K562 (cell line): Measurements from ENCODE around the gene LRFN2. TPM values are rescaled to one million over a fixed set of nuclear protein-coding genes. Genes with fewer than 3 reads are reported as not detected.

Experiments
- ATAC-seq: fragments of 200-7000 bp; cut with Tn5 transposase; 3 replicates; pipeline ENCODE4 v1.9.1; 2020; ENCODE audit warnings: moderate library complexity
- BruUV-seq: library from RNA; stranded (reverse); fragments of 400-500 nt; replicated peaks from 2 replicates; lab custom pipeline; 2021; lab: Mats Ljungman, UMichigan
- CTCF ChIA-PET: fragments of 300-600 bp; formaldehyde crosslinking; extraction: SDS; loops from one replicate; lab custom pipeline; 2021; ENCODE audit warnings: low intra/inter-chr PET ratio; lab: Yijun Ruan, JAX
- POLR2A ChIA-PET: fragments of 300-600, 350-650 bp; sonication (Branson Sonifier 250); formaldehyde crosslinking; extraction: SDS; loops from one replicate; lab custom pipeline; 2021; ENCODE audit warnings: antibody characterized with exemption, inconsistent platforms; lab: Yijun Ruan, JAX
- DNase-seq, 4 experiments: peaks; one replicate each; pipeline versions ENCODE4 v3.0.0 to v3.0.0-alpha.2; 2011 to 2018; ENCODE audit warnings: low spot score in 3 of 4, mixed read lengths in 3 of 4; ENCODE audit errors: extremely low read depth in 1 of 4
- FAIRE-seq: peaks from 2 replicates; lab custom pipeline; 2011; peaks lifted over from hg19 to GRCh38; lab: Jason Lieb, UNC
- H2AFZ ChIP-seq: 2 replicates; pipeline ENCODE4 v1.6.0; 2011; ENCODE audit warnings: low read depth, low read length, control low read depth, inconsistent platforms
- H3K27ac ChIP-seq: fragments of 200-600 bp; 3 replicates; pipeline ENCODE4 v1.8.0; 2011; ENCODE audit warnings: low read depth, mild to moderate bottlenecking, control low read depth, inconsistent platforms, low read length, moderate library complexity, mixed read lengths; ENCODE audit errors: extremely low read depth
- H3K27me3 ChIP-seq, 2 experiments: fragments of 300-600 bp in 1 of 2; 2 replicates in 1 of 2; 3 replicates in 1 of 2; pipeline versions ENCODE4 v1.6.0 to v1.8.0; 2011; ENCODE audit warnings: inconsistent platforms in 2 of 2, low read length in 2 of 2, mild to moderate bottlenecking in 1 of 2, mixed read lengths in 1 of 2, moderate library complexity in 1 of 2; ENCODE audit not compliant: control insufficient read depth in 2 of 2, insufficient read depth in 2 of 2
- H3K36me3 ChIP-seq: fragments of 300-600 bp; 3 replicates; pipeline ENCODE4 v1.8.0; 2011; ENCODE audit warnings: mild to moderate bottlenecking, low read length, inconsistent platforms; ENCODE audit not compliant: control insufficient read depth, insufficient read depth
- H3K4me1 ChIP-seq, 2 experiments: fragments of 200-600 bp in 1 of 2; replicated peaks in 1 of 2; 2 replicates in 1 of 2; 3 replicates in 1 of 2; pipeline versions ENCODE4 v1.5.1 to v1.8.0; 2011; ENCODE audit warnings: inconsistent platforms in 2 of 2, low read length in 2 of 2, mild to moderate bottlenecking in 1 of 2, mixed read lengths in 1 of 2, moderate library complexity in 1 of 2; ENCODE audit not compliant: control insufficient read depth in 2 of 2, insufficient read depth in 2 of 2
- H3K4me2 ChIP-seq: 2 replicates; pipeline ENCODE4 v1.6.1; 2011; ENCODE audit warnings: low read length, control low read depth, inconsistent platforms, mixed read lengths; ENCODE audit not compliant: insufficient read depth
- H3K4me3 ChIP-seq: fragments of 200-600 bp; sonication (generic), shearing (Covaris generic); 2 replicates; pipeline ENCODE4 v1.5.1; 2016; ENCODE audit warnings: control low read depth, inconsistent platforms
- H3K79me2 ChIP-seq: fragments of 200-600 bp; 3 replicates; pipeline ENCODE4 v1.8.0; 2011; ENCODE audit warnings: low read length, inconsistent platforms; ENCODE audit not compliant: control insufficient read depth, insufficient read depth
- H3K9ac ChIP-seq, 2 experiments: 2 replicates each; pipeline versions ENCODE4 v1.6.0 to v1.6.1; 2011; ENCODE audit warnings: low read depth in 2 of 2, low read length in 2 of 2, control low read depth in 1 of 2, inconsistent platforms in 1 of 2, mild to moderate bottlenecking in 1 of 2, mixed read lengths in 1 of 2; ENCODE audit not compliant: insufficient read depth in 1 of 2
- H3K9me1 ChIP-seq: one replicate; pipeline ENCODE4 v1.6.0; 2011; ENCODE audit warnings: inconsistent platforms, mild to moderate bottlenecking, low read length, moderate library complexity; ENCODE audit not compliant: control insufficient read depth, insufficient read depth
- H3K9me3 ChIP-seq: replicated peaks from 2 replicates; pipeline ENCODE4 v1.5.1; 2011; ENCODE audit warnings: low read depth, low read length, inconsistent platforms; ENCODE audit not compliant: control insufficient read depth, insufficient read depth
- H4K20me1 ChIP-seq: replicated peaks from 2 replicates; pipeline ENCODE4 v1.6.1; 2011; ENCODE audit warnings: low read length, inconsistent platforms, mixed read lengths; ENCODE audit not compliant: control insufficient read depth, insufficient read depth
- BRF1 ChIP-seq: IDR thresholded peaks from 3 replicates; pipeline ENCODE4 v1.6.1; 2011; ENCODE audit warnings: borderline replicate concordance, mild to moderate bottlenecking; ENCODE audit not compliant: insufficient read length; ENCODE audit errors: extremely low read depth
- CSDE1 ChIP-seq, 2 experiments: fragments of 450-650 bp; IDR thresholded peaks; 2 replicates each; pipeline ENCODE4 v1.6.1; 2016; ENCODE audit warnings: mild to moderate bottlenecking in 1 of 2
- ETV1 ChIP-seq: fragments of 450-650 bp; conservative IDR thresholded peaks from 2 replicates; pipeline ENCODE4 v1.6.1; 2016; ENCODE audit warnings: missing genetic modification characterization, control low read depth, low read depth, missing compliant biosample characterization
- FOXJ3 ChIP-seq: sonication (generic); formaldehyde crosslinking; IDR thresholded peaks from 2 replicates; pipeline ENCODE4 v1.4.0; 2020; ENCODE audit warnings: mild to moderate bottlenecking, missing genetic modification reagents
- HINFP ChIP-seq: fragments of 450-650 bp; conservative IDR thresholded peaks from 2 replicates; pipeline ENCODE4 v1.6.1; 2016; ENCODE audit warnings: missing genetic modification characterization, low read depth, mild to moderate bottlenecking, control low read depth, missing compliant biosample characterization
- NFE2L1 ChIP-seq: fragments of 450-650 bp; IDR thresholded peaks from 2 replicates; pipeline ENCODE4 v1.6.1; 2016; ENCODE audit warnings: missing genetic modification characterization, low read depth, mild to moderate bottlenecking, missing compliant biosample characterization, moderate library complexity, borderline replicate concordance
- SAP30 ChIP-seq: fragments of 200-600 bp; sonication (generic); IDR thresholded peaks from 2 replicates; pipeline ENCODE4 v1.6.1; 2012; ENCODE audit warnings: borderline replicate concordance, low read depth, mild to moderate bottlenecking, moderate library complexity, low read length, control low read depth, inconsistent platforms; ENCODE audit not compliant: insufficient read depth, poor library complexity, severe bottlenecking
- ZNF75A ChIP-seq: fragments of 450-650 bp; formaldehyde crosslinking; IDR thresholded peaks from 2 replicates; pipeline ENCODE4 v1.4.0; 2020; ENCODE audit warnings: mild to moderate bottlenecking
- WGBS: fragments of 100-300 bp; shearing (Covaris generic); methylation state at CpG from one replicate; pipeline ENCODE4 v1.1.6; 2016; ENCODE audit warnings: low coverage, mixed read lengths; ENCODE audit not compliant: insufficient coverage; ENCODE audit errors: missing lambda C conversion rate; 5-methylcytosine and 5-hydroxymethylcytosine counted together
- in situ Hi-C: fragments of 300-500 bp; cut with MboI; formaldehyde crosslinking; loops from 4 replicates; pipeline ENCODE4 v1.15.0; 2018; ENCODE audit warnings: inconsistent platforms, mixed read lengths
- intact Hi-C: fragments of 100-400 bp; cut with micrococcal nuclease; formaldehyde crosslinking; loops from 2 replicates; pipeline ENCODE4 v1.14.2; 2022
- polyA plus RNA-seq, 8 experiments: library from polyadenylated mRNA; depleted of rRNA in 4 of 8; stranded (reverse) in 5 of 8; unstranded in 3 of 8; fragments of >200 nt; fragmentation: Nextera tagmentation in 2 of 8; fragmentation: Illumina TruSeq in 1 of 8; extraction: Ambion mirVana in 2 of 8; extraction: Trizol in 1 of 8; gene quantifications; 2 replicates each; pipeline versions ENCODE4 v1.2.1 to v1.2.3, GENCODE V29; 2011 to 2014; ENCODE audit warnings: inconsistent platforms in 1 of 8, missing spikeins in 1 of 8
- total RNA-seq, 7 experiments: library from RNA; depleted of rRNA in 6 of 7; stranded (reverse); fragments of >200 nt in 6 of 7; fragmentation: Illumina TruSeq in 2 of 7; extraction: Trizol in 2 of 7; gene quantifications; 2 replicates each; pipeline versions ENCODE4 v1.2.1 to v1.2.3, GENCODE V29; 2011 to 2021; ENCODE audit warnings: low replicate concordance in 1 of 7
- TF ChIP-seq, protein P1 (sequence below): fragments of 200-800 bp; sonication (Bioruptor generic); IDR thresholded peaks from 2 replicates; pipeline ENCODE4 v1.6.1; 2017; ENCODE audit warnings: missing genetic modification characterization, missing compliant biosample characterization
- TF ChIP-seq, protein P2 (sequence below): fragments of 450-650 bp; formaldehyde crosslinking; IDR thresholded peaks from 2 replicates; pipeline ENCODE4 v1.4.0; 2020; ENCODE audit warnings: mild to moderate bottlenecking, moderate library complexity

Gene LRFN2
- total and polyA plus RNA-seq, 9 of the 15 experiments (the other 6 are each of a cell fraction or from before 2014, with no cell fraction given), result not detected

GRCh38 chr6:40343318-40343876 is 243.8 kb downstream of the LRFN2 start (continued):
- TF ChIP-seq, protein P1, sequence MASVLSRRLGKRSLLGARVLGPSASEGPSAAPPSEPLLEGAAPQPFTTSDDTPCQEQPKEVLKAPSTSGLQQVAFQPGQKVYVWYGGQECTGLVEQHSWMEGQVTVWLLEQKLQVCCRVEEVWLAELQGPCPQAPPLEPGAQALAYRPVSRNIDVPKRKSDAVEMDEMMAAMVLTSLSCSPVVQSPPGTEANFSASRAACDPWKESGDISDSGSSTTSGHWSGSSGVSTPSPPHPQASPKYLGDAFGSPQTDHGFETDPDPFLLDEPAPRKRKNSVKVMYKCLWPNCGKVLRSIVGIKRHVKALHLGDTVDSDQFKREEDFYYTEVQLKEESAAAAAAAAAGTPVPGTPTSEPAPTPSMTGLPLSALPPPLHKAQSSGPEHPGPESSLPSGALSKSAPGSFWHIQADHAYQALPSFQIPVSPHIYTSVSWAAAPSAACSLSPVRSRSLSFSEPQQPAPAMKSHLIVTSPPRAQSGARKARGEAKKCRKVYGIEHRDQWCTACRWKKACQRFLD (CRISPR knock-in tag), result no peak
- no peak for TF ChIP-seq ZNF75A (CRISPR knock-in tag)

DNA sequence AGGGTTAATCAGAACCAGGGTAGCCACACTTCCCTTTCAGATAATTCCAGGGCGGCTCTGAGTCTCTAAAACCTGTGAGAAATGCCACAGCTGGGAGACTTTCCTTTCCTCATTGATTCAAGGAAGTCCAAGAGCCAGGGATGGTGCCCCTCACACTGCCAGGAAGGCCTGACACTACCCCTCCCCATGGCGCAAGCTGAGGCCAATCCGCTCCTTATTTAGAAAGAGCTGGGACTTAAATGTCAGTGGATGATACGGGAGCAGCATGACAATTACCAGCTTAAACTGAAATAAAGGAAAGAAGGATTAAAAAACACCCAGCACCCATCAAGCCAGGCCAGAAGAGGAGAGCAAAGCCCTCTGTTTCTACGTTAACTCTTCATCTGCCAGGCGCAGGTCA is 244.4 kb downstream of the LRFN2 start:
- H3K9me1 ChIP-seq, result no peaks in the 10 kb centered on the region
- in situ Hi-C loops, result no loop called here
- DNase-seq (no peak), FAIRE-seq (no peak), ATAC-seq (no peak)
- TF ChIP-seq NFE2L1 (no peak), BRF1 (no peak), FOXJ3 (CRISPR knock-in tag) (no peak), CSDE1 (IDR thresholded peaks at IDR 0.05) (no peak), HINFP (tag) (no peak), SAP30 (no peak), ETV1 (tag) (no peak)
- TF ChIP-seq, protein P2, sequence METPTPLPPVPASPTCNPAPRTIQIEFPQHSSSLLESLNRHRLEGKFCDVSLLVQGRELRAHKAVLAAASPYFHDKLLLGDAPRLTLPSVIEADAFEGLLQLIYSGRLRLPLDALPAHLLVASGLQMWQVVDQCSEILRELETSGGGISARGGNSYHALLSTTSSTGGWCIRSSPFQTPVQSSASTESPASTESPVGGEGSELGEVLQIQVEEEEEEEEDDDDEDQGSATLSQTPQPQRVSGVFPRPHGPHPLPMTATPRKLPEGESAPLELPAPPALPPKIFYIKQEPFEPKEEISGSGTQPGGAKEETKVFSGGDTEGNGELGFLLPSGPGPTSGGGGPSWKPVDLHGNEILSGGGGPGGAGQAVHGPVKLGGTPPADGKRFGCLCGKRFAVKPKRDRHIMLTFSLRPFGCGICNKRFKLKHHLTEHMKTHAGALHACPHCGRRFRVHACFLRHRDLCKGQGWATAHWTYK (CRISPR knock-in tag), result no peak
- 0% methylated on average over 6 of the region's 6 CpGs for WGBS
- intact Hi-C loops, result no loop called here
- no TSS peak for BruUV-seq
- no peak overlapping the region for H2AFZ ChIP-seq
- POLR2A ChIA-PET, result interaction anchor here (1.1 kb wide), 1 partner anchor 9 kb away, joined by 4 read pairs; no protein-coding TSS in a partner anchor
- no peaks in the 10 kb centered on the region for H3K9me3 ChIP-seq
- no peak overlapping the region for H3K4me2 ChIP-seq
- no peaks in the 10 kb centered on the region for H4K20me1 ChIP-seq
- H3K27ac ChIP-seq, result no peak overlapping the region
- H3K4me3 ChIP-seq, result no peak overlapping the region
- H3K36me3 ChIP-seq, result no peaks in the 10 kb centered on the region
- peaks cover 0 to 45% of the 10 kb centered on the region in 2 experiments; a peak in 3 of 5 replicates for H3K27me3 ChIP-seq
- H3K4me1 ChIP-seq, result no peaks in the 10 kb centered on the region; a peak in 1 of 5 replicates
- CTCF ChIA-PET, result no interaction called here
- no peaks in the 10 kb centered on the region for H3K79me2 ChIP-seq
- H3K9ac ChIP-seq, result no peak overlapping the region
